ENCODE data around the gene CDH20. TPM values are rescaled to one million over a fixed set of nuclear protein-coding genes. Genes with fewer than 3 reads are reported as not detected.

The CDH20 gene
- polyA plus RNA-seq, 2 of the 4 experiments (the other 2 are of a cell fraction) = not detected

- H3K9me3 ChIP-seq = no peaks in the 10 kb centered on the region
- no peak for DNase-seq (ENCODE audit: low read depth in 1 of 2, low spot score in 1 of 2)
- ATAC-seq = no peak
- H3K4me3 ChIP-seq = no peak overlapping the region
- TF ChIP-seq CBX8 (IDR thresholded peaks at IDR 0.05) (no peak), CHD2 (IDR thresholded peaks at IDR 0.05; ENCODE audit: low read length, partially characterized antibody) (no peak), MYC (IDR thresholded peaks at IDR 0.05; ENCODE audit: borderline replicate concordance, low read length) (no peak), NPAS2 (CRISPR knock-in tag; IDR thresholded peaks at IDR 0.05; ENCODE audit: borderline replicate concordance) (no peak), BHLHE40 (IDR thresholded peaks at IDR 0.05; ENCODE audit: low read depth, low read length) (no peak), BCL3 (IDR thresholded peaks at IDR 0.05) (no peak), EHF (CRISPR knock-in tag; IDR thresholded peaks at IDR 0.05) (no peak), HOXB5 (CRISPR knock-in tag; IDR thresholded peaks at IDR 0.05) (no peak), EHMT2 (IDR thresholded peaks at IDR 0.05; ENCODE audit: low read depth) (no peak), CEBPB (IDR thresholded peaks at IDR 0.05) (no peak), RARB (CRISPR knock-in tag; IDR thresholded peaks at IDR 0.05) (no peak), JUN (IDR thresholded peaks at IDR 0.05) (no peak), TP53 (CRISPR knock-in tag; IDR thresholded peaks at IDR 0.05) (no peak)
- CTCF ChIA-PET = no interaction called here
- 67% methylated on average over 1 of the region's 1 CpG for WGBS (ENCODE audit: missing lambda C conversion rate)
- no peak overlapping the region for H3K4me2 ChIP-seq
- no peak for FAIRE-seq
- no peaks in the 10 kb centered on the region for H3K4me1 ChIP-seq
- POLR2A ChIA-PET = no interaction called here
- H3K27ac ChIP-seq = no peak overlapping the region
Measured at GRCh38 chr18:61419763-61420162, 86.5 kb downstream of the CDH20 start.

GRCh38 chr18:61420218-61420885 lies 87.1 kb downstream of the CDH20 start:
- no peak overlapping the region for H3K27ac ChIP-seq
- CTCF ChIA-PET = no interaction called here
- H3K4me1 ChIP-seq = no peaks in the 10 kb centered on the region
- WGBS (ENCODE audit: missing lambda C conversion rate) = 25% methylated on average over 3 of the region's 7 CpGs
- ATAC-seq (no peak), DNase-seq (ENCODE audit: low read depth in 1 of 2, low spot score in 1 of 2) (no peak), FAIRE-seq (no peak)
- no peak overlapping the region for H3K4me2 ChIP-seq
- POLR2A ChIA-PET = no interaction called here
- TF ChIP-seq EP300 (IDR thresholded peaks at IDR 0.05) (no peak), FOSL2 (IDR thresholded peaks at IDR 0.05) (no peak), FOSL2 (CRISPR knock-in tag; IDR thresholded peaks at IDR 0.05) (no peak), RCOR1 (IDR thresholded peaks at IDR 0.05; ENCODE audit: low read depth, low read length) (no peak), POLR2A (IDR thresholded peaks at IDR 0.05; ENCODE audit: low read length) (no peak), SREBF2 (IDR thresholded peaks at IDR 0.05) (no peak), JUNB (IDR thresholded peaks at IDR 0.05) (no peak), RNF2 (IDR thresholded peaks at IDR 0.05; ENCODE audit: borderline replicate concordance, low read depth) (no peak), ESRRA (IDR thresholded peaks at IDR 0.05; ENCODE audit: borderline replicate concordance, low read length) (no peak), E2F6 (IDR thresholded peaks at IDR 0.05; ENCODE audit: borderline replicate concordance, low read depth) (no peak)
- H3K9me3 ChIP-seq = no peaks in the 10 kb centered on the region
- H3K4me3 ChIP-seq = no peak overlapping the region

- FAIRE-seq (no peak), DNase-seq (ENCODE audit: low read depth in 1 of 2, low spot score in 1 of 2) (no peak), ATAC-seq (no peak)
- Histone ChIP-seq H3K4me1 (no peaks in the 10 kb centered on the region), H3K4me2 (no peak overlapping the region), H3K4me3 (no peak overlapping the region), H3K9me3 (no peaks in the 10 kb centered on the region), H3K27ac (no peak overlapping the region)
- ChIA-PET POLR2A (no interaction called here), CTCF (no interaction called here)
- whole genome bisulfite sequencing (ENCODE audit: missing lambda C conversion rate) = 21% methylated on average over 6 of the region's 6 CpGs
- TF ChIP-seq POLR2A (IDR thresholded peaks at IDR 0.05; ENCODE audit: low read length) = no peak
- TF ChIP-seq E2F6 (IDR thresholded peaks at IDR 0.05; ENCODE audit: borderline replicate concordance, low read depth) = no peak
- TF ChIP-seq HOXB13 (CRISPR knock-in tag; IDR thresholded peaks at IDR 0.05; ENCODE audit: low read depth) = no peak
- no peak for TF ChIP-seq NR3C1 (IDR thresholded peaks at IDR 0.05)
- no peak for TF ChIP-seq ZFP36 (IDR thresholded peaks at IDR 0.05; ENCODE audit: borderline replicate concordance, partially characterized antibody)
- TF ChIP-seq TFCP2L1 (CRISPR knock-in tag; IDR thresholded peaks at IDR 0.05) = no peak
- no peak for TF ChIP-seq JUNB (IDR thresholded peaks at IDR 0.05)
- no peak for TF ChIP-seq EHMT2 (IDR thresholded peaks at IDR 0.05; ENCODE audit: low read depth)
- no peak for TF ChIP-seq NPAS2 (CRISPR knock-in tag; IDR thresholded peaks at IDR 0.05; ENCODE audit: borderline replicate concordance)
- no peak for TF ChIP-seq FOSL2 (IDR thresholded peaks at IDR 0.05)
- no peak for TF ChIP-seq FOSL2 (CRISPR knock-in tag; IDR thresholded peaks at IDR 0.05)
- TF ChIP-seq CTCF (IDR thresholded peaks at IDR 0.05) = no peak
- TF ChIP-seq POLR2AphosphoS2 (conservative IDR thresholded peaks at IDR 0.05; ENCODE audit: low read length) = no peak
- no peak for TF ChIP-seq SREBF2 (IDR thresholded peaks at IDR 0.05)
- no peak for TF ChIP-seq NFE2L2 (conservative IDR thresholded peaks at IDR 0.05; ENCODE audit: low read length)
- TF ChIP-seq PBX3 (IDR thresholded peaks at IDR 0.05) = no peak
Measured at GRCh38 chr18:61426492-61427053, 93.3 kb downstream of the CDH20 start.

All from A549 (cell line).